ENCODE measurements around the gene KRT80.

Gene KRT80

DNA sequence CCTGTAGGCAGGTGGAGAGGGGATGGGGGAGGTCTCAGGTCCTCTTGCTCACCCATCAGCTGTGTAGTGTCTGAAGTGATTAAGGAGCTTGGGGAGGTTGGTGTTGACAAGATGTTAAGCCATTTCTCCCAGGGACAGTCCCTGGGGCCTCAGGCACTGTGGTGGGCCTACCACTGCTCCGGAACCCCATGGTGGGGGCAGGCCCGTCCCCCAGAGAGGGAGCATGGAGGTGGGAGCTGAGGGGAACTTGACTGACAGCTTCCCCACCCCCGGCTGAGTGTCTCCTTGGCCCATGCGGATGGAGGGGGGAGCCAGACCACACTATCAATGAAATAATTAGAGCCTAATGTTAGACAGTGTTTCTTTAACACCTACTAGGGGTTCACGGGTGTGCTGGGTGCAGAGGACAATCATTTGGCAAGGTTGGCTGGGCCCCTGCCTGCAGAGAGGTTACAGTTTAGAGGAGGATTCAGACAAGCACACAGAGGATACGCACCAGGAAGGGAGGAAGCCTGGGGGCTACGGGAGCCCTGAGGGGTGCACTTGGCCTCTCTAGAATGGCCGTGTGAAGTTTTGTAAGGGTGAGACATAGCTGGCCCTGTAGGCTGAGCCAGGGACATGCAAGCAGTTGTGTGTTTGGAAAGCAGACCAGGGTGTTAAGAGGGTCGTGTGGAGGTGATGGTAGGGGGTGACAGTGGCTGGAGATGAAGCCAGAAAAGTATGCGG, 19.3 kb upstream of the KRT80 start:
- TF ChIP-seq ZNF274 (IDR thresholded peaks at IDR 0.05; ENCODE audit: low read depth, low read length) = no peak
- H3K4me3 ChIP-seq (ENCODE audit: low read length) = no peak overlapping the region

DNA sequence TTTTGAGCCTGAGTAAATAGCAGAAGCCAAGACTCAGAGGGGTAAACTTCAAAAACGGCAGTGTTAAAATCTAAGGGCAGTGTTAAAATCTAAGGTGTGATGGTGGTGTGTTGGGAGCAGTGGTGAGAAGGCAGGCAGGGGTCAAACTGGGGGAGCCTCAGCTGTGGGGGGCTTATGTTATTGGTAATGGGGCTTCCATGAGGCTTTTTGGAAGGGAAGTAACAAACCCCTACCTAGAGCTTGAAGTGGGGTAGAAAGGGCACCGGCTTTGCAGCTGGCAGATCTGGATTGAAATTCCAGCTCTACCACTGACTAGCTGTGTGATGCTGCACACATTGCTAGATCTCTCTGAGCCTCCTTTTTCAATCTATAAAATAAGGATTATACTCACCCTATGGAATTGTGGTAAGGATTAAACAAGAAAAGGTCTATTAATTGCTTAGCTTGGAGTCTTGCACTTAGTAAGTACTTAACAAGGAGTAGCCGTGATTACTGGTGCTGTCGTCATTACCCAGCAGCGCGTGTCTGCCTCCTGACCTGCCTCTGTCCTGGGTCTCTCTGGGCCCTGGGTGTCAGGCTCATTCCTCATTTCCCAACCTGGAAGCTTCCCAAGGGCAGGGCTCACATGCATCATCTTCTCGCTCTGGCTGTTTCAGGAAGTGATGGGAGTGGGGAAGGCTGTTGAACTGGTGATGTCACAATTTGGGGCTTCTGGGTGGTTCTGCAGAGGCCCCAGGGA, 18.5 kb upstream of the KRT80 start:
- TF ChIP-seq ZNF274 (IDR thresholded peaks at IDR 0.05; ENCODE audit: low read depth, low read length) = no peak
- H3K4me3 ChIP-seq (ENCODE audit: low read length) = no peak overlapping the region

DNA sequence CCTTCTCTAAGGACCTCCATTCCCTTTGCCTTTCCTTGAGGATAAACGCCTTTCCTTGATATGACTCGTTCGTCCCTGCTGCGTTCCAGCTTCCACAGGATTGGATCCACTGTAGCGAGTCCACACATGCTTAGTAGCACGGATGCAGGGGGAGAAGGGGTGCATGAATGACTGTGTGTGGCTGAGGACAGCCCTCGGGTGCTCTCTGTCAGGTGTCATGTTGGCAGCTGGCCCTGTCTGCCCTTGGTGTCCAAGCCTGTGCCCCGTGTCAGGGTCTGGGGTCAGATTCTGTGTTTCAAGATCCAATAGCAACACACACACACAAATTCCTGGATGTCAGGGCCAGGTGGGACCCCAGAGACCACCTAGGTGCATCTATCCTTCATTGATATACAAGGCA, 17.5 kb upstream of the KRT80 start:
- H3K4me3 ChIP-seq (ENCODE audit: low read length) = no peak overlapping the region
- TF ChIP-seq ZNF274 (IDR thresholded peaks at IDR 0.05; ENCODE audit: low read depth, low read length) = no peak

DNA sequence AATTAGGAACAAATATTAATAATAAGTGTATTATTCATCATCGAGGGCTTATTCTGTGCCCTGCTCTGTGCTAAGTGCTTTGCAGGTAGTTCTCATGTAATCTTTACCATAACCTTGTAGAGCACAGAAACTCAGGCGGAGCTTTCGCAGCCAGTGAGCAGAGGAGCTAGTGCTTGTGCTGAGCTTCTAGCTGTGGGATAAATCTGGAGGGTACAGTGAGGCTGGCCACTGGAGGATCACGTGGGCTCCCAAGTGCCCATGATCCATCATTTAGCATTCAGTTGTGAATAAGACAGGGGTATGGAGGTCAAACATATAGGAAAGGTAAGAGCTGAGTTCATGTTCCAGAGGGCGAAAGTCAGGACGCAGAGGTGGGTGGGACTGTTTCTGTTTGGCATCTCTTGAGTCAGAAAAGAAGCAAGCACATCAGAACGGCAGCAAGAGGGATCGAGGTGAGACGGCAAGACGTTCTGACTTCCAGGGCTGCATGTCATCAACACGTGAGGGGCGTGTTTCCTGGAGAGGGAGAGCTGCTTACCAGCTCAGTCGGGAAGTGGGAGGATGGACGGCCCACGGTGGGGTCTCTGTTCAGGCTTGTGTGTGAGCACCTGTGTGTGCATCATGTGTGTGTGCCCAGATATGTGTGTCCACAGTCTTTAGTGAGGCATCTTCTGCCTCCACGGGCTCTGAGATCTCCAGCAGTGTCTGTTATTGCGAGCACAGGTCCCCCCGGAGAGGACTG, 16.8 kb upstream of the KRT80 start:
- H3K4me3 ChIP-seq (ENCODE audit: low read length) = no peak overlapping the region
- no peak for TF ChIP-seq ZNF274 (IDR thresholded peaks at IDR 0.05; ENCODE audit: low read depth, low read length)

DNA sequence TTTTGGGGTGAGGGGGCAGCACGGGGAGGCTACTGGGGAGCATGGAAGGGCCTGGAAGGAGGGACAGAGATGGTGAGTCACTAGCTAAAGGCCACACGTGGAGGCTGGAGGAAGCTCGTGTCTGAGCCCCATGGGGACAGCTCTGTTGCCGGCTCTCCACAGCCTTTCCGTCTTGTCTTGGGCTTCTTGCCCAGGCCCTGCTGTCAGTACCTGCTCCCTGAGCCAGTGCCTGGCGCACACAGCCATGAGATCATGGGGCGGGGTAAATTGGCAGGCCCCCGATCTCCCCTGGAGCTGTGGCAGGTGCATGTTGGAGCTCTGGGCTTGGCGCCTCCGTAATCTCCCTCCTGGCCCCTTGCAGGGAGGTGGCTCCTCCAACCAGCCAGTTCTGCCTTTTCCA, 16.1 kb upstream of the KRT80 start:
- H3K4me3 ChIP-seq (ENCODE audit: low read length) = no peak overlapping the region
- TF ChIP-seq ZNF274 (IDR thresholded peaks at IDR 0.05; ENCODE audit: low read depth, low read length) = no peak

DNA sequence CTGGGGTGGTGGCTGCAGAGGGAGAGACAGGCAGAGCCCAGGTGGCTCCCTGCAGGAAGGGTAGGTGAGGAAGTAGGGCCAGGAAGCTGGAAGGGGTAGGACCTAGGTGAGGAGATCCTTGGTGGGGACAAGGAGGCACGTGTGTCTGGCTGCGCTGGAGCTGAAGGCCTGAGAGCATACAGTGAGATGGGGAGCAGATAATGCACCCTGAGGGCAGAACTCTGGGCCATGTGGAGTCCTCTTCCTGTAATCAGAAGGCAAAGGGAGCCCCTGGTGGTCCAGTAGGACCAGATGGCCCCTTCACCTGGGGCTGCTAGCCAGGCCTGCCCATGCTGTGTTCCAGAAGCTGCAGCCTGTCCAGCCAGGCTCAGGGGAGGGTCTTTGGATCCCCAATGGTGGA, 15.3 kb upstream of the KRT80 start:
- no peak for TF ChIP-seq ZNF274 (IDR thresholded peaks at IDR 0.05; ENCODE audit: low read depth, low read length)
- no peak overlapping the region for H3K4me3 ChIP-seq (ENCODE audit: low read length)

DNA sequence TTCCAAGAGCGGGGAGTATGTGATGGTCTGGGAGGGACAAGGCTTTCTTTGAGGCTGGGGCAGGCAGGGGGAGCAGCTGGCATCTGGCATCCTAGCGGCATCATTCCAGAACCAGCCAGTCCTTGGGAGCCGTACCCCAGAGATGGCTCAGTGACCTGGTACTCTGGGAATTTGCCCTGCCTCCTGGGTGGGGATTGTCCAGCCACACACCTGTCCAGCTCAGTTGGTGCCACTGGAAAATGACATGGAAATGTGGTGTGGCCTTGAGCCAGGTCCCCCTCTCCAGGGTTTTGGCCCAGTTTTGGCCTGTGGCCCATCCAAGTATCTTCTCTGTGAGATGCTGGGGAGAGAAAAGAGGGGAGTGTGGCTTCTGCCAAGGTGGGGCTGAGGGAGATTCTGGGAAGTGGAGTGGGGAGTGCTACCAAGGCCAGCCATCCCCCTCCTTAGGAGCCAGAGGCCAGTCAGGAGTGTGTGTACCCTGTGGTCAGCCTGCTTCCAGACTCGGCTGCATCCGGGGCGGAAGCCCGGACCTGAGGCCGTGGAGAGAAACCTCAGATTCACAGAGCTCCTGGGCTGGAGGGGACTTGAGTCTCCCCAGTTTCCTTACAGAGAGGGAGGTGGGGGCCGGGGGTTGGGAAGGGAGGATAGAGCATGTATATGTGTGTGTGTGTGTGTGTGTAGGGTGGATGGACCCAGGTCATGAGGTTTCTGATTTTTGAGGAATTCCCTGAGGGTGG, 14.7 kb upstream of the KRT80 start:
- H3K4me3 ChIP-seq (ENCODE audit: low read length) = no peak overlapping the region
- no peak for TF ChIP-seq ZNF274 (IDR thresholded peaks at IDR 0.05; ENCODE audit: low read depth, low read length)

DNA sequence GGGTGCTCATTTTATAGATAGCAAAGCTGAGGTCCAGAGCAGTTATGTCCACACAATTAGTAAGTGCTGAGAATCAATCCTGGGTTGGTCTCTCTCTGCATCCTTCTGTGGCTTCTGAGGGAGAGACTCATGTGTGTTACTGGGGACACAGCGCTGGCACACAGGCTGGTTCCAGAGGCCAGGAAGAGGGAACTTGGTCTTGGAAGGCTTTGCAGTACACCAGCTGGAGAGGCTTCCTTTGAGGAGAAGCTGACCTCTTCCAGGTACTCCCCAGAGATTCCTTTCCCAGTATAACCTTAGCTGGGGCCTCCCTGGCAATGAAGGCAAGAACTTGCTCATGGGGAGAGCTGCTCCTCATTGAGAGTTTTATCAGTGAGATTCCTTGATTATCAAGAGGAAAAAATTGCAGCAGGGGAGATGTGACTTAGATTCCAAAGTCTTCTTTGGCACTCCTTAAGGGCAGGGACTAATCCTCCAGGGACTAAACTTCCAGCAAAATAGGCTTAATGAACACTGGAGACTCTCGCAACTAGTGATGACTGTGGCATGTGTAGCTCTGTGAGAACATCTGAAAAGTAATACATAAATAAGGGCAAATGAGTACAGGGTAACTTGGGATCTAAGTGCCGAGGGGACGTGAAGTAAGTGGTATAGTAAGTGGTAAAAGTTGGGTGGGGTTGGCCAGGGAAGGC, 13.9 kb upstream of the KRT80 start:
- TF ChIP-seq ZNF274 (IDR thresholded peaks at IDR 0.05; ENCODE audit: low read depth, low read length) = no peak
- no peak overlapping the region for H3K4me3 ChIP-seq (ENCODE audit: low read length)

DNA sequence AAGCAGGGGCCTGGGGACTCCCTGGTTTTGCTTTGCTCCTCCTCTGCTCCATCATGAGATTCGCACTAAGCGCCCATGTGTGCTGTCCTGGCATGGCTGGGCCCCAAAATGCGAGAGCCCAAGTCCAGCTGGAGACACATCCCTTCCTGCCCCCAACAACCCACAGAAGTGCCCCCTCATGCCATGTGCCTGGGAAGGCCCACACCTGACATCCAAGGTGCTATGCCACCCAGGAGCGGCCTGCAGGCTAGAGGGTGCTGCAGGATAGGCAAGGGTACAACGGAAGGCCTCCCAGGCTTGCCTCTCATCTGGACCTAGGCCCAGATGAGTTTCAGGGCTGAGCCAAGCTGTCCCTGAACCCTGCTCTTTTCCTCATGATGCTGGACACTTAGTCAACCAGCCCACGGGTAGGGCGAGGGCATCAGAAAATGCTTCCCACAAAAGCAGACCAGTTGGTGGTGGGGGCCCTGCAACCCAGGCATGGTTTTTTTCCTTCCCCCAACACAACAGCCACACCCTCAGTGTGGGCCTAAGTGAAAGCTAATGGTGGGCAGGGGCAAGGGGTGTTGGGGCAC, 13.2 kb upstream of the KRT80 start:
- no peak for TF ChIP-seq ZNF274 (IDR thresholded peaks at IDR 0.05; ENCODE audit: low read depth, low read length)
- H3K4me3 ChIP-seq (ENCODE audit: low read length) = no peak overlapping the region

DNA sequence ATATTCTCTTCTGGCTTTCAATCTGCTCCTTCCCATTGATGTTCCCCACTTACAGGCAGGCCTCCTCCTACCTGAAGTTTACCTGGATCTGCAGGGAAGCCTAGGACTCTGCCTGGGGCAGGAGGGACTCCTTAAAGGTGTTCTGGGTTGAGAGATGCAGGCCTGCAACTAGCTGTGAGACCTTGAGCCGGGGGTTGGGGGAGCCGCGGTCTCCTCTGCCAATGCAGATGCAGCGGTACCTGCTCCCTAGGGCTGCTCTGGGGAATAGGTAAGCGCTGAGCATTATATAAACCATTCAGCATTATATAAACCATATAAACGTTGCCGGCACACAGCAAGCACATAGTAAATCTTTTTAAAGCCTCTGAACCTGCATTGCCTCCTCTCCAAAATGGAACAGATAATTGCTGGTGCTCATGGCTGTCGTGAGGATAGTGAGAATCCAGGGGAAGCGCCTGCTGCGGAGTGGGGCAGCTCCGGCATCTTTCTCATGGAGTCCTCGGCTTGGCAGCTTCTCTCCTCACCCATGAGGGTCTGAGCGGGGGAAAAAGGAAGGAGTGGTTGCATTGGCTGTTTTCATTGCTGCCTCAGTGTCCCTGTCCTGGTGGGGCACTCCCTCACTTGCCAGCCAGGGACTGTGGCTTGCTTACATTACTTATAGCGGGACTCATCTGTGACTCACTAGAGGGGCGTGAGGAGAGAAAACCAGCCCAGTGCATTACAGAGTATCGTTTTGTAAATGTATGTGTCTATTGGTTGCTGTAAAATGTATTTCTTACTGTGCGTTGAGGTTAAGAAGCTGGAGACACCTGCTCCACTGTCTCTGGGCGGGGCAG, 12.5 kb upstream of the KRT80 start:
- no peak for TF ChIP-seq ZNF274 (IDR thresholded peaks at IDR 0.05; ENCODE audit: low read depth, low read length)
- H3K4me3 ChIP-seq (ENCODE audit: low read length) = no peak overlapping the region

DNA sequence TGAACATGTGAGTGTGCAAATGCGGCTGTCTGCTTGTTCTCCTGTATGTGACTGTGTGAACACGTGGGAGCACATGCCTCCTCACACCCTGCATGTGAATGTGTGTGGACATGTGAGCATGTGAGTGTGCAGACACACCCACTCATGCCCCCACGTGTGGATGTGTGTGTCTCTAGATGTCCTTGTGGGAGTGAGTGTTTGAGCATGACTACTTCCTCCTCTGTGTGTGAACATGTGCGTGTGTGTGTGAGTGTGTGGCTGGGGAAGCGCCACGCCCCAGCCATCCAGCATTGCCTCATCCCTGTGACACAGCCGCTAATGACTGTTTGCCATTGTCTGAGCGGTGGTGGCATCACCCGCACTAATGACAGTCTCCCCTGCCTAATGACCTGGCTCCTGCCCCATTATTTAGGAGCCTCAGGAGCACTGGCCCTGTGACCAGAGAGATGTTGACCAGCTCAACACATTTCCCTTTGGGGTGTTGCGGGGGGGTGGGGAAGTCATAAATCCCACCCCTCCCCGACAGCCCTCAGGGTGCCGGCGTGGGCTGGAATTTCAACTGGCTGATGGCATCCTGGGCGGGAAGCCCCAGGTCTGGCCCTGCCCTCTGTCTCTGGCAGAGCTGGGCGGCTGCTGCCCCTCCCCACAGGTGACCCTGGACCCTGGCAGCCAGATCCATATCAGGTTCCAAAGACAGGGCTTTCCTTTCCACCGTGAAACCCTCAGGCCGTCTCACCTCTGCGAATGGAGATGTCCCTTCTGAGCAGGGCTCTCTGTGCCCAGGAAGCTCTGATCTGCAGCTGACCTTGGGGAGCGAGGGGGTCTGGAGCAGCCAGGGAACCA, 11.5 kb upstream of the KRT80 start:
- no peak overlapping the region for H3K4me3 ChIP-seq (ENCODE audit: low read length)
- TF ChIP-seq ZNF274 (IDR thresholded peaks at IDR 0.05; ENCODE audit: low read depth, low read length) = no peak
